ENCODE results near the gene PHC2.

The PHC2 gene
- total RNA-seq = 46.6 to 66.8 reads per million in 2 experiments

GRCh38 chr1:33430692-33431593 is at the start of gene PHC2:
TSS of gene PHC2 (minus strand) at chr1:33431095. CDS start at chr1:33375539, 55,556 bp downstream.
- peak; percentile 85 for DNase-seq (ENCODE audit: low read depth)

DNA sequence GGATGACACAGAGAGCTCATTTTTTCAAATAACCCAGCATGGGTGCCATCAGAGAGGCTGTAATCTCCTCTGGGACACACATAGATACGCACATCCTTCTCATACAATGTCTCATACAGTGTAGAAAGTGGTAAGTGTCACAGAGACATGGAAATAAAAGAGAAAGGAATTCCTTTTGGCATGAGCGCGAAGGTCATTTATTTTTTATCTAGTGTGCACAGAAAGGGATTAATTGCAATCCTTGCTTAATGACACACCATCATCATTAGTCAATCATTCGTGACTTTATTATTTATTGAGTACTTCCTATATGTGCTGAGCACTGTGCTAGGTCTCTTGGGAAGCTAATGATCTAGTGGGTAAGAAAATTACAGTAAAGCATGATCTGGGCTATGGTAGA is 46.6 kb upstream of the PHC2 start:
- DNase-seq (ENCODE audit: low read depth) = no peak

GRCh38 chr1:33473900-33474299 is 43.0 kb upstream of the PHC2 start:
- DNase-seq (ENCODE audit: low read depth) = no peak

DNA sequence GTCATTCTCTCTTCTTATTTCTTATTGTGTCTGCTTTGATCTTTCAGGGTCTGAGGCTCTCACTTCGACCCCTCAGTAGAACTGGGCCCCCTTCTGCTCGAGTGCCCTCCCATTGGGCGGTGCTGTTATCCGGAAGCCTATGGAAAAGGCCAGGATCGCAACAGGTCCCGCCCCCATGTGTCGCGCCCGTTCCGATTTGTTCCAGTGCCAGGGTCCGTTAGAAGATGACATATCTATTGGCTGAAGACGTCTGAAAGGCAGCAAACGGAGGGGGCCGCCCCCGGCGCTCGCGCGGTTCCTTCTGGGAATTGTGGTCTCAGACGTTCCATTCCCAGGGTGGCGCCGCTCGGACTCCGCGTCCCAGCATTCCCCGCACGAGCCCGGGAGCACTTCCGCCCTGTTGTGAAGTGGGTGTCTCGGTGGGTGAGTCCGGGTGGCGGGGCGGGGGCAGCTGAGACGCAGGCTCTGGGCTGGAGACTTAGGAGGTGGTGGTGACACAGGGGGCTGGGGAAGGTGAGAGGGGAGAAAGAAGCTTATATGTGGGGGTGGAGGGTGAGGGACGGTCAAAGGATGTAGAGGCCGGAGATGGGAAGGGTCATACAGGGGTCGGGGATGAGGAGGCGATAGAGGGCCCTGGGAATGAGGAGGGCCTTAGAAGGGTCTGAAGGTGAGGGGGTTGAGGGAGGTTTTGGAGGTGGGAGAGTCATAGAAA is 41.5 kb upstream of the PHC2 start, which contains the start of gene ZSCAN20:
TSS of gene ZSCAN20 (plus strand) at position 377 of the 712 bp plus-strand sequence. CDS start 6,644 bp downstream, outside the sequence.
- peak; percentile 74 for DNase-seq (ENCODE audit: low read depth)

- DNase-seq (ENCODE audit: low read depth) = no peak
Observed at GRCh38 chr1:33471416-33471815, 40.5 kb upstream of the PHC2 start.

GRCh38 chr1:33470495-33471012 is 39.7 kb upstream of the PHC2 start:
- peak; percentile 29 for DNase-seq (ENCODE audit: low read depth)

- no peak for DNase-seq (ENCODE audit: low read depth)
Observed at GRCh38 chr1:33469691-33470090, 38.8 kb upstream of the PHC2 start.

- no peak for DNase-seq (ENCODE audit: low read depth)
Observed at GRCh38 chr1:33468967-33469366, 38.1 kb upstream of the PHC2 start.

DNA sequence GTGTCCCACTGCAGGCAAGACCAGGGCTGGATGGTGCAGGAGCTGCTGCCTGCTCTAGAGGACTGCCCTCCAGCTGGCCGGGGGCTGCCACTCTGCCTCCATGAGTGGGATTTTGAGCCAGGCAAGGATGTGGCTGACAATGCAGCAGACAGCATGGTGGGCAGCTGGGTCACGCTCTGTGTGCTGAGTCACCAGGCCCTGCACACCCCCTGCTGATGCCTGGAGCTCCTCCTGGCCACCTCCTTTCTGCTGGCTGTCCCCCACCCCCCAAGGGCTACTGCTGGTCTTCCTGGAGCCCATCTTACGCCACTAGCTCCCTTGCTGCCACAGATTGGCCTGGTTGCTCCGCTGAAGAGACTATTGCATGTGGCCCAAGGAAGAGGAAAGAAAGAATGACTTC is 37.6 kb upstream of the PHC2 start:
- no peak for DNase-seq (ENCODE audit: low read depth)

DNA sequence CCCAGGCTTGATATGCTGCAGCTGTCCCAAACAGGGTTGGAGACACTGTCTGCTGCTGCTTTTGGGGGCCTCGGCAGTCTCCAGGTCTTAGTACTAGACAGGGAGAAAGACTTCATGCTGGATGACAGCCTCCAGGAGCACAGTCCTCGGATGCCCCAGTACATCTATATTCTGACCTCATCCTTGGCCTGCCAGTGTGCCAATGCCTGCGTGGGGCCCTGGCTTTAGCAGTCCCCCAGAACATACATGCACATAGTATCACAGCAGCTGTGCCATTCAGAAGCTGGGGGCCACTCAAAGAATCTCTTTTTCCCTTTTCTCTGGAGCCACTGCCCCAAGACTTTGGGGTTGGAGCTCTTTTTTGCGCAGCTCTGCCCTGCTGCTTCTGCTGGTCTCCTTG is 37.1 kb upstream of the PHC2 start:
- no peak for DNase-seq (ENCODE audit: low read depth)

GRCh38 chr1:33466159-33466558 is 35.3 kb upstream of the PHC2 start:
- DNase-seq (ENCODE audit: low read depth) = no peak

DNA sequence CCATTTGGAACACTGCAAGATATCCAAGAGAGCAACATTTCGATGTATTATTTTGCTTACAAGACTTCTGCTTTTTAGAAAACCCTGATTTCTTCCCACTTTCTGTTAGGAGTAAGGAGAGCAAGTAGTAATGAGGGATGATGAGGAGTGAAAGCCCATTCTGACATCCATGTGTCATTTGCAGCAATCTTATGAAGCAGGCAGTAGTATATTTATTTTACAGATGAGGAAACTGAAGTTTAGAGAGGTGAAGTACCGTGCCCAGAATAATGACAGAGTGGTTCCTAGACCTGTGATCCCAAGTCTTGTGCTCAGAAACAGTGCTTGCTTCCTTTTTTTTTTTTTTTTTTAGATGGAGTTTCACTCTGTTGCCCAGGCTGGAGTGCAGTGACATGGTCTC is 34.4 kb upstream of the PHC2 start:
- no peak for DNase-seq (ENCODE audit: low read depth)

DNA sequence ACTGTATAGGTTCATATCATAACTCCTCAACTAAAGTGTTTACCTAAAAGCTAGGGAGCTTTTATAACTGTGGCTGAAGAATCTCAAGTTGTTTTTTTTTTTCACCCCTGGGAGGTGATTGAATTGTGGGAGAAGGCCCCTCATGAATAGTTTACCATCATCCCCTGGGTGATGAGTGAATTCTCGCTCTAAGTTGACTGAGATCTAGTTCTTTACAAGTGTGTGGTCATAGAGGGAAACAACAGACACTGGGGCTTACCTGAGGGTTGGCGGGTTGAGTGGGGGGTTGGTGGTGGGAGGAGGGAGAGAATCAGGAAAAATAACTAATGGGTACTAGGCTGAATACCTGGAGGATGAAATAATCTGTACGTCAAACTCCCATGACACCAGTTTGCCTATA is 33.7 kb upstream of the PHC2 start:
- no peak for DNase-seq (ENCODE audit: low read depth)

- DNase-seq (ENCODE audit: low read depth) = no peak
Observed at GRCh38 chr1:33462405-33463164, 31.7 kb upstream of the PHC2 start.

DNA sequence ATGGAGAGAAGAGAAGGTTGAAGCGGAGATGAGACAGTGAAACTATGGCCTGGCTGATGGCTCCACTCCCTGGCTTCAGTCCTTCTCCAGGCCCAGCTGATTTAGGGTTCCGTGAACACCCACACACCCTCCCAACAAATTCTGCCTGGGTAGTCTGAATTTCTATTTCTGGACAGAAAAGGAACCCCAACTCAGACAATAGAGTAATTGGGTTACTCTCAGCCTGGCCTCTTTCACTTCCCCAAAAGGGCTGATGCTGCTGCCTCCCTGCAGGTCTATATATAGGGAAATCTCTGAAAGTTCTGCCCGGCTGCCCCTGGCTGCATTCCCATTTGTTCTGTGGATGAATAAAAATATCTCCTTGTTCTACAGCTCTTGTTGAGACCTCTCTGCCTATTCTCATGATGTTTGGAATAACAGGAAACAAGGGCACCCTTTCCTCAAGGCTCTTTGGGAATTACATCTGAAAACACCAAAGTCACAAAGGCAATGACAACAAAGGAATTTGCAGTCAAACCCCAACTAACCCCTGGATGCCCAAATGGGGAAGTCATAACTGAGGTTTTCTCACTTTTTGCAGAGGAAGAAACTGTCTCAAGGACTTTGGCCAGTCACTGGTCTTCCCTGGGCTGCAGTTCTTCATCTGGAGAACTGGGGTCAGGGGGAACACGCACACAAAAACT is 30.2 kb upstream of the PHC2 start:
- no peak for DNase-seq (ENCODE audit: low read depth)

DNA sequence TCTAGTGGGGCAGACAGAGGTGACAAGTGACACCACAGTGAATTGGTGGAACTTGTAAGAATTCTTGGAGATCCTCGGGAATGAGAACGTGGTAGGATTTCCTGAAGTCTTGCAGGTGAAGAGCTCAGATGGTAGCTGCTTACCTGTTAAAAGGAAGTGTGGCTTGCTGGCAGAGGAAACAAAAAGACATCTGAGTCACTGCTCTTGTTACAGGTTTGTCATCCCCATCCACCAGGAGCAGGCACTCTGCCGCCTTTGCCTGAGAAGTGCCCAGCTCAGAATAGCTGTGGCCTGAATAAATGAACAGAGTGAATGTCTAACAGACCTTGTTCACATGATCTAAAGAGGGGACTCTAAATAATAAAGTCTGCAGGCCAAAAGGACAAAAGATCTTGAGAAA is 29.2 kb upstream of the PHC2 start:
- DNase-seq (ENCODE audit: low read depth) = no peak

- DNase-seq (ENCODE audit: low read depth) = no peak
Observed at GRCh38 chr1:33459691-33460090, 28.8 kb upstream of the PHC2 start.

DNA sequence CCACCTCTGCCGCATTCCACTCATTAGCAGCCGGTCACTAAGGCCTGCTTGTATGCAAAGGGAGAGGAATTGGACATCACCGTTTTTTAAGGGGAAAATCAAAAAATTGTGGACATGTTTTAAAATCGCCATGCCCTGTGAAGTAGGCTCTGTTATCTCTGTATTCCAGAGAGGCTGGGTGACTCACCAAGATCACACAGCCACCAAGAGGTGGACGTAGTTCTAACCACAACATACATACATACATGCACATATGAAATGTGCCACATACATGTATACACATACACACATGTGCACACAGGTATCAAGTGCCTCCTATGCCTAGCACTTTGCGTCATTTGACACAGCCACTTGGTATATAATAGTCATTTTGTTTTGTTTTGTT is 25.6 kb upstream of the PHC2 start:
- no peak for DNase-seq (ENCODE audit: low read depth)

GRCh38 chr1:33455539-33456501 is 24.9 kb upstream of the PHC2 start:
- DNase-seq (ENCODE audit: low read depth) = peak; percentile 10

DNA sequence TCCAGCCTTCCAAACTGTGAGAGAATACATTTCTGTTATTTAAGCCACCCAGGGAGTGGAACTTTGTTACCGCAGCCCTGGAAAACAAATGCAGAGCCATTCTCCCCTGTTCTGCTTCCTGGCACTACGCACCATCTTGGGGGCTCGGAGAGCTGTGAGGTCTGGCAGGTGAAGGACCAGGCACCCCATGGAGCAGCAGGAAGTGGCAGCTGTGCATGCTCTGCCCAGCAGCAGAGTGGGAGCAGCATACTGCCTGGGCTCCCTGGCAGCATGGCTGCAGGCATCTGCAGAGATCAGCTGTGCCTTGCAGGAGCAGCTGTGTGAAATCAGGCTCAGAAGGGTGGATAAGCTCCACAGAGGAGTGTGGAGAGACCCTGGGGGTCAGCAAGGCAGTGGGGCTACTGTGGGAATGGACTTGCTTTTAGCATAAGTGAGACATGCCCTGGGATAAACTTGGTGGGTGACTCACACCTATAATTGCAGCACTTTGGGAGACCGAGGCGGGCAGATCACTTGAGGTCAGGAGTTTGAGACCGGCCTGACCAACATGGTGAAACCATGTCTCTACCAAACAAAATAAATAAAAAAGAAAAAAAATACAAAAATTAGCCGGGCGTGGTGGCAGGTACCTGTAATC is 23.9 kb upstream of the PHC2 start:
- no peak for DNase-seq (ENCODE audit: low read depth)
